Mononuclear cell (primary cell): ENCODE data around the gene WNT7B. TPM values are rescaled to one million over a fixed set of nuclear protein-coding genes. Genes with fewer than 3 reads are reported as not detected.

Experiments
- H3K27me3 ChIP-seq: 2 replicates; pipeline ENCODE4 v1.6.0; 2011; ENCODE audit warnings: low read length, control low read depth; ENCODE audit not compliant: insufficient read depth
- H3K4me1 ChIP-seq: 2 replicates; pipeline ENCODE4 v1.5.1; 2011; ENCODE audit warnings: mild to moderate bottlenecking, low read length, control low read depth; ENCODE audit not compliant: insufficient read depth
- H3K4me3 ChIP-seq: 2 replicates; pipeline ENCODE4 v1.5.1; 2011; ENCODE audit warnings: mild to moderate bottlenecking, low read length, moderate library complexity
- H3K9me3 ChIP-seq: 2 replicates; pipeline ENCODE4 v1.5.1; 2011; ENCODE audit warnings: low read depth, mild to moderate bottlenecking, control low read depth, low read length
- total RNA-seq: library from RNA; depleted of rRNA; stranded (reverse); fragments of >200 nt; gene quantifications from one replicate; pipeline ENCODE4 v1.2.3, GENCODE V29; 2012

The WNT7B gene
- not detected for total RNA-seq

DNA sequence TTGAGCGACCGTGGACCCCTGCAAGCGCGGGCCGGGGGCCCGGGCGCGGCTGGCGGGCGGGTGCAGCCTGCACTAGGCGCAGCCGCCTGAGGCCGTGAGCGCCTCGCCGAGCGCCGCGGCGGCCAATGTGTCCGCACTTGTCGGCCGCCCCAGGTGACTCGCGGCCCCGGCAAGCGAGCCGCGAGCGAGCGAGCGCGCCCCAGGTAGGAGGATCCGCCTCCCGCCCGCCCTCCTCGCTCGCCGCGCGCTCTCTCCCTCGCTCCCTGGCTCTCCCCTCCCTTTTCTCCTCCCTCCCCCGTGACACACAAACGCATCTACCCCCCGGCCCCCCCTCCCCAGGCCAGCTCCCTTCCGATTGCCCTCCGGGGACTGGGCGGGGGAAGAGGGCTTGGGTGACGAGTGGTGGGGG is at the start of gene WNT7B:
TSS of gene WNT7B (minus strand) at position 160 of the 409 bp plus-strand sequence. CDS start 408 bp downstream, outside the sequence.
- Histone ChIP-seq H3K4me1 (peaks cover 12% of the 10 kb centered on the region), H3K9me3 (no peaks in the 10 kb centered on the region), H3K27me3 (peaks cover 43% of the 10 kb centered on the region), H3K4me3 (no peak within 1 kb of the TSS)

DNA sequence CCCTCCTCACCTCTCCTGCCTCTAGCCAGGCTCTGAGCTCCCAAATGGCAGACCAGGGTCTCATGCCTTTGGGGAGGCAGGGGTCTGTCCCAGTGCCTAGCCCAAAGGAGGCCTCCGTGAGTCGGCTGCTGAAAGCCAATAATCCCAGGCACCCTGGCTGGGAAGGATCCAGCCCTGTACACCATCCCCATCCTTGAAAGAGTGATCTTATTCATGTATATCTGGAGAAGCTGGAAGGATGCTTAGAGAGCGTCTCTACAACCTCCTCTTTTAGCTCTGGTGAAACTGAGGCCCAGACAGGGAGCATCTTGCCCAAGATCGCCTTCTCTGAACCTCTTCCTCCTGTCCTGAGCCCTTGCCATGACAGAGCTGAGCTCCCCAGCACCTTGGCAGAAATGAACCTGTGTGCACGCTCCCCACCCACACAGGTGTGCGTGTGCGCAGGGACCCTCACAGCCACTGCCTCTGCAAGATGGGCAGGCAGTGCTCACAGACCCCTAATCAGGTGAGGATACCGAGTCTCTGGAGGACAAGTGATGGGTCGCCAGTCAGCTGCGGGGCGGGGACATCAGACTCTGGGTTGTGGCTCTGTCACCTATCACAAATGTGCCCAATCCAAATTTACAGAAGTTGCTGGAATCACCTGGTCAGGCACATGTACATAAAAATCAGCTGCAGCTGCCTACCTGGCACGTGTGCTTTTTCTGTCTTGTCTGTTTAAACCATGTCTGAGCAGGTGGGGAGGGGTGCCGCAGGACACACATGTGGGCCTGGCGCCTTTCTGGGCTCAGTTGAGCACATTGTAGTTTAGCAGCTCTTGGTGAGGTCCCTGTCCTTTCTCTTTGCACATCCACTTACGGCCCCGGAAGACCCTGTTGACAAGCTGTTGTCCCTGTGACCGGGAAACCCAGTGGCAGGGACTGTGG is 49.3 kb upstream of the WNT7B start:
- H3K27me3 ChIP-seq, result peaks cover 11% of the 10 kb centered on the region
- peaks cover 10% of the 10 kb centered on the region for H3K4me1 ChIP-seq
- no peak overlapping the region for H3K4me3 ChIP-seq

DNA sequence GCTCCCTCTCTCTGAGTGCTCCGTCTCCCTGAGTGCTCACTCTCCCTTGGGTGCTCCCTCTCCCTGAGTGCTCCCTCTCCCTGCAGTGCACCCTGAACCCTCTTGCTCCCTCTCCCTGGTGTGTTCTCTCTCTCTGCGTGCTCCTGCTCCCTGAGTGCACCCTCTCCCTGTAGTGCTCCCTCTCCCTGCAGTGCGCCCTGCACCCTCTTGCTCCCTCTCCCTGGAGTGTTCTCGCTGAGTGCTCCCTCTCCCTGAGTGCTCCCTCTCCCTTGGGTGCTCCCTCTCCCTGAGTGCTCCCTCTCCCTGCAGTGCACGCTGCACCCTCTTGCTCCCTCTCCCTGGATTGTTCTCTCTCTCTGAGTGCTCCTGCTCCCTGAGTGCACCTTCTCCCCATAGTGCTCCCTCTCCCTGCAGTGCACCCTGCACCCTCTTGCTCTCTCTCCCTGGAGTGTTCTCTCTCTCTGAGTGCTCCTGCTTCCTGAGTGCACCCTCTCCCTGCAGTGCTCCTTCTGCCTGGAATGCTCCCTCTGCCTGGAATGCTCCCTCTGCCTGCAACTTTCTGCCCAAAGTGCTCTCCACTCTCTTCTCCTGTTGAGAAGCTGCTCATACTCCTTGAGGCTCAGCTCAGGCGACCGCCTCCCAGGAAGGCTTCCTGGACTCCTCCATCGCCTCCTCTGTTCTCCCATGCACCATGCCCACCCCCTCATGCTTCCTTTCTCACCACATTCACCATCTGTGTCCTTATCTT is 48.4 kb upstream of the WNT7B start:
- H3K9me3 ChIP-seq, result no peaks in the 10 kb centered on the region
- H3K27me3 ChIP-seq, result peaks cover 11% of the 10 kb centered on the region
- peaks cover 10% of the 10 kb centered on the region for H3K4me1 ChIP-seq
- H3K4me3 ChIP-seq, result no peak overlapping the region

More for the DNA sequence above, 49.3 kb upstream of the WNT7B start:
- H3K9me3 ChIP-seq, result no peaks in the 10 kb centered on the region

DNA sequence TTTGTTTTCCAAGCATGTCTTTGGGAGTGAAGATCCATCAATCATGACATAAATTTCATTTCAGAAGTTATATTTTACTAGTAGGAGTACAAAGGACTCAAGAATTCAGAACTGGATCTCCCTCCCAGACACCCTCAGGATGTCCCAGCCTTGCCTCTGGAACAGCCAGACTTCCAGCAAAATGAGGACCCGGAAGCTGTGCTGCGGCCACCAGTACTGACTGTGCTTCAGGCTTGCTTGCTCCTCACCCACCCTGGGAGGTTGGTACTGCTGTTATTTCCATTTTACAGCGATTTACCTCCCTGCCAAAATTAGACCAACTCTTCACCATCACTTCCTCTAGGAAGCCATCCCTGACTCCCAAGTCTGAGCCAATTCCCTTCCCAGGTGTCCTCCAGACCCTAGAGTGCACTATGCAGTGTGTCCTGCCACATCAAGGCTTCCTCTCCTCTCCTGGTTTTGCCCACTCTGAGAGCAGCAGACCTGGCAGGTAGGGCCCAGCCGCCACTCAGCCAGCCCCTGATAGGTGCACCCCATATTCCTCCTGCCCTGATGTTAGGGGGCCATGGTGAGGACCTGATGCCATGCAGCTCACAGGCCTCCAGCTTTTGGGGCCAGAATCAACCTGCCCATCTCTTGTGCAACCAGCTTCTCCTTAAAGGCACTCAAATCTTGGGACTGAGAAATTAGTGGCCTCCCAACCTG is 47.3 kb upstream of the WNT7B start:
- peaks cover 10% of the 10 kb centered on the region for H3K4me1 ChIP-seq
- no peak overlapping the region for H3K4me3 ChIP-seq
- peaks cover 11% of the 10 kb centered on the region for H3K27me3 ChIP-seq
- H3K9me3 ChIP-seq, result no peaks in the 10 kb centered on the region

DNA sequence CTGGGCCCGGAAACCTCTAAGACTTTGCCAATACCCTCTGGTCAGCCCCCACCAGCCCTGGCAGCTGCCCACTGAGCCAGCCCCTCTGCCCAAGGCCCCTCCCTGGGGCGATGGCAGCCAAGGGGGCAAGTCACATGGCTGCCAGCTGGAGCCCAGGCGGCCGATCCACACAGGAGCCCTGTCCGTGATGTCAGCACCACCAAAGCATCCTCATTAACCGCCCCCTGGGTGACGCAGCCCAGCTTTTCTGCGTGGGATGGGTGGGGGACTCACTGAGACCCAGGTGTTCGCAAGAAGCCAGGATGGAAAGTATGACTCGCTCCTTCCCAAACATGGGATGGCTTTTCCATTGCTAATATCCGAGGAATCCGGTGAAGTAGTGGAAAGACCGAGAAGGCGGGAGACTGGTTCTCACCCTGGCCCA is 46.6 kb upstream of the WNT7B start:
- peaks cover 14% of the 10 kb centered on the region for H3K4me1 ChIP-seq
- H3K27me3 ChIP-seq, result peaks cover 11% of the 10 kb centered on the region
- H3K9me3 ChIP-seq, result no peaks in the 10 kb centered on the region
- H3K4me3 ChIP-seq, result no peak overlapping the region

DNA sequence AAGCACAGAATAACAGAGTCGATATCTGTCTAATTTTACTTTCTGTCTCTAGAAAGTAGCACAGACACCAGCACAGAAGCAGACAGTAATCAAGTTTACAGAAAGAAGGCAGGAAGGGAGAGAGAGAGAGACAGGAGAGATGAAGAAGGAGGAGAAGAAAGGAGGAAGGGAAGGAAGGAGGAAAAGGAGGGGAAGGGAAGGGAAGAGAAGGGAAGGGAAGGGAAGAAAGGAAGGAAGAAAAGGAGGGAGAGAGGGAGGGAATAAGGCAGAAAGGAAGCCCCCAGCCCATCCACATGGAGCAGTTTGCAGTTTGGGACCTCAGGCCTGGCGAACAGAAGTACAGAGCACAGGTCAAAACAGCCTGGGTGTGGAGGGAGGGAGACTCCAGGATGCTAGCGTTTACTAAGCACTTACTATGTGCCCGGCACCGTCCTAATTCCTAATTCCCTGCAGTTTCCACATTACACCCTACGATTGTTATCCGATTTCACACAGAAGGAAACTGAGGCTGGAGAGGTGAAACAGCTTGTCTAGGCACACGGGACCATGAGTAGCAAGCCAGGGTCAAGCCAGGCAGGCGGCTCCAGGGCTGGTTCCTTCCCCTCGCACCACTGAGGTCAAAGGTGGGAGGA is 46.0 kb upstream of the WNT7B start:
- H3K4me3 ChIP-seq, result no peak overlapping the region
- no peaks in the 10 kb centered on the region for H3K9me3 ChIP-seq
- peaks cover 11% of the 10 kb centered on the region for H3K27me3 ChIP-seq
- H3K4me1 ChIP-seq, result peaks cover 17% of the 10 kb centered on the region

DNA sequence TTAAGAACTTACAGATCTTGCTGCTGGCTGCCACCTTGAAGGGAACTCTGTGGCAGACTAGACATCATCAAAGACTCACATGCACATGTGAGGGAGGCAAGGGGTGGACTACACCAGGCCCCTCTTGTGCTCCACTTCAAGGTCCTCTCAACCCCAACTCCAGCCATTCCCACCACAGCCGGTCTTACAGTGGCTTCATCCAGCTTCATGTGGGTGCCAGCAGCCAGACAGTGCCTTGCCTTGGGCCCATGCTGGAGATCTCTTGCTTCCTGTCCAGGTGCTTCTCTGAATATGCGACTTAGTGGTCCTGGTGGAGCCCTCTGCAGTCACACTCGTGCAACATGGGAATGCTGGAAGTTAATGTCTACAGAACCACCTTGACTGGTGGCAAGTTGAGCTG is 44.6 kb upstream of the WNT7B start:
- Histone ChIP-seq H3K9me3 (no peaks in the 10 kb centered on the region), H3K4me3 (no peak overlapping the region), H3K27me3 (peaks cover 7% of the 10 kb centered on the region), H3K4me1 (peaks cover 10% of the 10 kb centered on the region)

DNA sequence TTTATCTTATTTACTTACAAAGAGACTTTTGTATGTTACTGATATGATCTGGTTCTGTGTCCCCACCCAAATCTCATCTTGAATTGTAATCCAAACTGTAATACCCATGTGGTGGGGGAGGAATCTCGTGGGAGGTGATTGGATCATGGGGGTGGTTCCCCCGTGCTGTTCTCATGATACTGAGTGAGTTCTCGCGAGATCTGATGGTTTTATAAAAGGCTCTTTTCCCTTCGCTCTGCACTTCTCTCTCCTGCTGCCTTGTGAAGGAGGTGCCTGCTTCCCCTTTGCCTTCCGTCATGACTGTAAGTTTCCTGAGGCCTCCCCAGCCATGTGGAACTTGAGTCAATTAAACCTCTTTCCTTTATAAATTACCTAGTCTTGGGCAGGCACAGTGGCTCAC is 42.4 kb upstream of the WNT7B start:
- Histone ChIP-seq H3K4me1 (peaks cover 14% of the 10 kb centered on the region), H3K27me3 (no peaks in the 10 kb centered on the region), H3K9me3 (no peaks in the 10 kb centered on the region), H3K4me3 (no peak overlapping the region)

DNA sequence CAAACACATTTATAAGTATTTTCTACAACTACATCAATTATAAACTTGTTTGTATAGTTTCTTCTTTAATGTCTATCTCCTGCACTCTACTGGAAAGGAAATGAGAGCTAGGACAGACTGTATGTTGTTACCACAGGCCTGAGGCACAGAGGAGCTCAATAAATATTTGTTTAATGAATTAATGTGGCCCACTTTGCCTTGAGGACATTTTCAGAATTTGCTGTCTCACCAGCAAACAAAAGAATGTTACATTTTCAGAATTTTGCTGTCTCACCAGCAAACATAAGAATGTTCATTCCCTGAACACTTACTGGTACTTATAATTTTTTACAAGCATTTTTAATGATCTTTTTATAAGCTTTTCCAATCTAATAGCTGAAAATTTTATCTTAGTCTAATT is 41.9 kb upstream of the WNT7B start:
- Histone ChIP-seq H3K27me3 (no peaks in the 10 kb centered on the region), H3K4me1 (peaks cover 14% of the 10 kb centered on the region), H3K9me3 (no peaks in the 10 kb centered on the region), H3K4me3 (no peak overlapping the region)

DNA sequence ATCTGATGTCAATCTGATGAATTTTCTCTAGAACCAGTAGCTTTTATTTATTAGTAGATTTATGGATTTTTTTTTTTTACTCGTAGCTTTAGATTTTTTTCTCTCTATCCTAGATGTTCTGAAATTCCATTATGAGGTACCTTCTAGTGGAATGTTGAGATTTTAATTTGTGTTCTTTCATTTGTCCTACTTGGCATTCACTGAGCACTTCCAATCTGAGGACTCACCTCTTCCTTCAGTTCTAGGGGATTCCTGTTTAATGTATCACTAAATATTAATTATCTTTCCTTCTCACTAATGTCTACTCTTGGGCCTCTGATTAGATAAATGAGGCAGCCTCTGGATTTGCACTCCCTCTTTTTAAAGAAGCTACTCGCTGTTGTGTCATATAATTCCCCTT is 40.2 kb upstream of the WNT7B start:
- Histone ChIP-seq H3K4me3 (no peak overlapping the region), H3K4me1 (peaks cover 22% of the 10 kb centered on the region), H3K9me3 (no peaks in the 10 kb centered on the region), H3K27me3 (no peaks in the 10 kb centered on the region)

DNA sequence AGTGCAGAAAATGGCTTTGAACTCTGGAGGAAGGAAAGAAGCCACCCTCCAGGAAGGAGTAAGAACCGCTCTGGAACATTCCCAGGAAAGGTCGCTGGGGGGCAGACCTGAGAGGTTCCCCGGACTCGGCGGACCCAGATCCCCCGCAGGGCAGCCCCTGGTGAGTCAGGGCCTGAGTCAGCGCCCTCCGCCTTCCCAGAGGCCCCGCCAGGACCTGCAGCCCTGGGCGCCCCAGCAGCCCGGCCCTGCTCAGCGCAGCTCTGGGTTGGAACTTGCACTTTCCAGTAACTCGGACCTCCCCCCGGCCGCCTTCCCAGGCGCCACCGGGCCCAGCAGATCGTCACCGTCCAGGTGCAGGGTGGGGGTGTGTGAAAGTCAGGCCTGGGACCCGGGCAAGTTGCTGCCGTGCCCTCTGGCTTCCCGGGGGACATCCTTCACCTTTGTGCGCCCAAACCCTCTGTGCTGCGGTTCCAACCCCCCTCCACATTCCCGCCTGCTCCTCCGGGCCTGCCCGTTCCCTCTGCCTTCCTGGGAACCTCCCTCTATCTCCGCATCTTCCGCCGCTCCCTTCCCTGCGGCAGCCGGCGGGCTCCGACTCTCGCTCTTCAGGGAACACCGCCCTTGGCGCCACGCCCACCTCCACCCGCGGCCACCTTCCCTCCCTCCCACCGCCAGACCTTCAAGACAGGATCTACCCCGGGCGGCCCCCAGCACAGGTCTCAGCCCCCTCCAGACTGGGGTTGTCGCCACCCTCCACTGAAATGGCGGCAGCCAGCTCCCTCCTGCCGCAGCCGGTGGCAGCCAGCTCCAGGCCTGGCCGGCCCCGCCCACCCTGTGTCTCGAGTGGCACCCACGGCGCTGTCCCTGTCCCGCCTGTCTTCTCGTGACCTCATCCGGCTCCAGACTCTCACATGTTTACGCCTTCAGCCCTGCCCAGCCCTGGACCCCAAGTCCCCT is 36.8 kb upstream of the WNT7B start:
- no peaks in the 10 kb centered on the region for H3K27me3 ChIP-seq
- no peaks in the 10 kb centered on the region for H3K9me3 ChIP-seq
- H3K4me1 ChIP-seq, result peaks cover 20% of the 10 kb centered on the region

DNA sequence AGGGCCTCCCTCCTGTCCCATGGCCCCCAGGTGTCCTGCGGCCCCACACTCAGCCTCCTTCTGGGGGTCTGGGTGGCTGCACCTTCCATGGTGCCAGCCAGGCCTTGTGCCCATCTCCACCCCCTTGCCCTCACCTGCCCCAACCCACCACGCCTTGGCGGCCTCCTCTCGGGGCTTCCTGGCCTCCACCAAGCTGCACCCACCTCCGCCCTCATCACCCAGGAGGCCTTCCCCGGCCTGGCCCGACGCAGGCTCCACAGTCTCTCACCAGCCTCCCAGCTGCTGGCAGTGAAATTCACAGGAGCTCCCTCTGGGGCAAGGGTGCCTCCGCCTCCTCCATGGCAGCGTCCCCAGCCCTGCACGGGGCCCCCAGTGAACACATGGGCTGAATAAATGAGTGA is 35.9 kb upstream of the WNT7B start:
- Histone ChIP-seq H3K9me3 (no peaks in the 10 kb centered on the region), H3K4me3 (no peak overlapping the region), H3K27me3 (no peaks in the 10 kb centered on the region), H3K4me1 (peaks cover 14% of the 10 kb centered on the region)

More for the DNA sequence above, 36.8 kb upstream of the WNT7B start:
- peak overlapping the region; percentile 51 for H3K4me3 ChIP-seq

DNA sequence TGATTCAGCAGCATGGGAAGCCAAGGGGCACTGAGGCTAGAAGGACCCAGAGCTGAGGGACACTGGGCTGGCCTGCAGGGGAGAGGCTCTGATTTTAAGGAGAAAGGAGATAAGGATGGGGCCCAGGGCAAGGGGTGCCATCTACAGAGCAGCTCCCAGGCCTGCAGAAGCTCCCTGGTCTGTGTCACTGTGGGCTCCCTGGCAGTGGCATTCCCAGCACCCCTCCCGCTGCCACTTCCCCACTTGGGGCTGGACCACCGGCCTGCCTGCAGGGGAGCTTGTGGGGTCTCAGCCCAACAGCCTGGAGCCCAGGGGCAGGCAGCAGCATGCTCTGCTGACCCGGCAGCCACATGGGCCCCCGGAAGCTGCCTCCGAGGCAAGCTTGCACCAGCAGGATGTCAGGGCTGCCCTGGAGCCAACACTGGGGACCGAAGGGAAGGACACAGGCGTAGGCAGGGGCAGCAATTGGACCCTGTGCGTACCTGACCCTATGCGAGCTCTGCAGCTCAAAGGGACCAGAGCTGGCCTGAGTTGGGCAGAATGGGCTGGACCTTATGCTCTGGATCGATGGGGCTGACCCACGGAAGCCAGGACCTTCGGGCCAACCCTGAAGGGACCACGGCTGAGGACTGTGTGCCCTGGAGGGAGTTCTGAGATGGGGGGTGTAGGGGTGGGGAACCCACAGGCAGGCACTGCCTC is 35.4 kb upstream of the WNT7B start:
- H3K27me3 ChIP-seq, result no peaks in the 10 kb centered on the region
- peaks cover 16% of the 10 kb centered on the region for H3K4me1 ChIP-seq
- H3K4me3 ChIP-seq, result no peak overlapping the region
- H3K9me3 ChIP-seq, result no peaks in the 10 kb centered on the region
